H1 (cell line): ENCODE results near the gene BNC2. TPM values are rescaled to one million over a fixed set of nuclear protein-coding genes. Genes with fewer than 3 reads are reported as not detected.

Experiments used
- CTCF ChIA-PET: fragments of 300-600 bp; sonication (Branson Sonifier 250); formaldehyde crosslinking; loops from one replicate; lab custom pipeline; 2021; ENCODE audit not compliant: partially characterized antibody; lab: Charles Lee
- POLR2A ChIA-PET: fragments of 300-600 bp; sonication (Branson Sonifier 250); formaldehyde crosslinking; loops from one replicate; lab custom pipeline; 2021; ENCODE audit warnings: inconsistent platforms; ENCODE audit not compliant: partially characterized antibody; lab: Charles Lee
- DNase-seq, 2 experiments: peaks; one replicate each; pipeline versions ENCODE4 v3.0.0 to v3.0.0-alpha.2; 2010 to 2022; ENCODE audit warnings: low spot score in 2 of 2, low read depth in 1 of 2, mixed read lengths in 1 of 2
- FAIRE-seq: peaks from 2 replicates; lab custom pipeline; 2011; peaks lifted over from hg19 to GRCh38; lab: Jason Lieb, UNC
- H2AFZ ChIP-seq: 2 replicates; pipeline ENCODE4 v1.8.1; 2012; ENCODE audit warnings: low read length, inconsistent platforms
- H2AK5ac ChIP-seq: 2 replicates; pipeline ENCODE4 v1.6.1; 2013; ENCODE audit warnings: low read depth, low read length
- H2BK120ac ChIP-seq: replicated peaks from 2 replicates; pipeline ENCODE3; 2013; ENCODE audit warnings: low read depth, low read length, inconsistent platforms
- H2BK12ac ChIP-seq: 2 replicates; pipeline ENCODE4 v1.6.1; 2013; ENCODE audit warnings: low read depth, low read length
- H2BK15ac ChIP-seq: 2 replicates; pipeline ENCODE4 v1.6.1; 2013; ENCODE audit warnings: low read length
- H2BK20ac ChIP-seq: 2 replicates; pipeline ENCODE4 v1.6.1; 2013; ENCODE audit warnings: low read length
- H2BK5ac ChIP-seq: 2 replicates; pipeline ENCODE4 v1.6.1; 2013; ENCODE audit warnings: low read depth, low read length
- H3K14ac ChIP-seq: 2 replicates; pipeline ENCODE4 v1.6.1; 2013; ENCODE audit warnings: inconsistent platforms; ENCODE audit not compliant: insufficient read length
- H3K18ac ChIP-seq: 2 replicates; pipeline ENCODE4 v1.6.1; 2013; ENCODE audit warnings: low read length; ENCODE audit errors: extremely low read depth
- H3K23ac ChIP-seq: 2 replicates; pipeline ENCODE4 v1.6.1; 2013; ENCODE audit warnings: inconsistent platforms; ENCODE audit not compliant: insufficient read length
- H3K23me2 ChIP-seq: 2 replicates; pipeline ENCODE4 v1.6.1; 2013; ENCODE audit warnings: low read depth, low read length
- H3K27ac ChIP-seq: 2 replicates; pipeline ENCODE4 v1.6.1; 2011; ENCODE audit warnings: low read depth, low read length, inconsistent platforms
- H3K27me3 ChIP-seq, 4 experiments: replicated peaks in 1 of 4; 1 replicate in 1 of 4; 2 replicates in 3 of 4; pipeline versions ENCODE4 v1.6.1 to v1.8.1; 2011 to 2013; ENCODE audit warnings: low read length in 3 of 4, mild to moderate bottlenecking in 3 of 4, inconsistent platforms in 2 of 4, mixed read lengths in 2 of 4, moderate library complexity in 1 of 4; ENCODE audit not compliant: control insufficient read depth in 3 of 4, insufficient read depth in 3 of 4; ENCODE audit errors: extremely low read depth in 1 of 4
- H3K36me3 ChIP-seq, 4 experiments: 2 replicates each; pipeline versions ENCODE4 v1.6.1 to v1.8.1; 2011 to 2013; ENCODE audit warnings: mild to moderate bottlenecking in 4 of 4, low read length in 3 of 4, moderate library complexity in 2 of 4, control low read depth in 1 of 4, inconsistent platforms in 1 of 4; ENCODE audit not compliant: insufficient read depth in 4 of 4, control insufficient read depth in 2 of 4
- H3K4ac ChIP-seq: replicated peaks from 2 replicates; pipeline ENCODE3; 2013; ENCODE audit warnings: low read length, low read depth, mixed read lengths, inconsistent platforms; ENCODE audit not compliant: insufficient read length
- H3K4me1 ChIP-seq, 4 experiments: replicated peaks in 1 of 4; 1 replicate in 1 of 4; 2 replicates in 3 of 4; pipeline versions ENCODE4 v1.6.1 to v1.8.1; 2011 to 2013; ENCODE audit warnings: low read length in 3 of 4, inconsistent platforms in 2 of 4, mixed read lengths in 1 of 4; ENCODE audit not compliant: insufficient read depth in 4 of 4, control insufficient read depth in 3 of 4
- H3K4me2 ChIP-seq, 2 experiments: 2 replicates each; pipeline versions ENCODE4 v1.6.1 to v1.8.1; 2011 to 2013; ENCODE audit warnings: low read depth in 2 of 2, low read length in 2 of 2, control low read depth in 1 of 2, inconsistent platforms in 1 of 2, mild to moderate bottlenecking in 1 of 2; ENCODE audit not compliant: insufficient read depth in 1 of 2
- H3K4me3 ChIP-seq, 4 experiments: fragments of 200-600, 300-600 bp in 1 of 4; sonication (generic), shearing (Covaris generic), sonication (Bioruptor Twin) in 1 of 4; 2 replicates each; pipeline versions ENCODE4 v1.5.1 to v1.8.1; 2011 to 2016; ENCODE audit warnings: low read length in 4 of 4, low read depth in 3 of 4, control low read depth in 2 of 4, inconsistent platforms in 2 of 4, mild to moderate bottlenecking in 2 of 4, mixed read lengths in 1 of 4, moderate library complexity in 1 of 4; ENCODE audit not compliant: insufficient read depth in 2 of 4; ENCODE audit errors: extremely low read depth in 1 of 4
- H3K56ac ChIP-seq: replicated peaks from 2 replicates; pipeline ENCODE3; 2013; ENCODE audit warnings: low read depth, mild to moderate bottlenecking, mixed read lengths, low read length, inconsistent platforms; ENCODE audit not compliant: insufficient read length
- H3K79me1 ChIP-seq: 2 replicates; pipeline ENCODE4 v1.6.1; 2013; ENCODE audit warnings: low read depth, low read length, control low read depth
- H3K79me2 ChIP-seq, 2 experiments: 2 replicates each; pipeline versions ENCODE4 v1.6.1 to v1.8.1; 2012 to 2013; ENCODE audit warnings: low read length in 2 of 2, mild to moderate bottlenecking in 2 of 2, inconsistent platforms in 1 of 2; ENCODE audit not compliant: insufficient read depth in 2 of 2, control insufficient read depth in 1 of 2
- H3K9ac ChIP-seq, 4 experiments: replicated peaks in 1 of 4; 1 replicate in 1 of 4; 2 replicates in 3 of 4; pipeline versions ENCODE4 v1.6.1 to v1.8.1; 2011 to 2013; ENCODE audit warnings: low read depth in 3 of 4, low read length in 3 of 4, control low read depth in 2 of 4, mild to moderate bottlenecking in 2 of 4, moderate library complexity in 2 of 4, inconsistent platforms in 1 of 4; ENCODE audit errors: extremely low read depth in 1 of 4
- H3K9me3 ChIP-seq, 2 experiments: 2 replicates each; pipeline versions ENCODE4 v1.6.1 to v1.8.1; 2012 to 2013; ENCODE audit warnings: mild to moderate bottlenecking in 2 of 2, moderate library complexity in 2 of 2, control low read depth in 1 of 2, inconsistent platforms in 1 of 2, low read depth in 1 of 2, low read length in 1 of 2, mixed read lengths in 1 of 2; ENCODE audit not compliant: insufficient read depth in 2 of 2
- H4K20me1 ChIP-seq, 2 experiments: replicated peaks in 1 of 2; 2 replicates each; pipeline versions ENCODE3 to v1.8.1; 2011 to 2013; ENCODE audit warnings: inconsistent platforms in 2 of 2, low read length in 2 of 2, mild to moderate bottlenecking in 1 of 2; ENCODE audit not compliant: insufficient read depth in 2 of 2, control insufficient read depth in 1 of 2
- H4K5ac ChIP-seq: 2 replicates; pipeline ENCODE4 v1.6.1; 2013; ENCODE audit warnings: low read length, low read depth, mixed read lengths, inconsistent platforms; ENCODE audit not compliant: insufficient read length
- H4K8ac ChIP-seq: 2 replicates; pipeline ENCODE4 v1.8.0; 2013; ENCODE audit warnings: mild to moderate bottlenecking, moderate library complexity, low read length, inconsistent platforms; ENCODE audit not compliant: insufficient read depth; ENCODE audit errors: extremely low read depth
- H4K91ac ChIP-seq: replicated peaks from 2 replicates; pipeline ENCODE3; 2013; ENCODE audit warnings: low read length, mixed read lengths, inconsistent platforms; ENCODE audit not compliant: insufficient read length
- CREB1 ChIP-seq: IDR thresholded peaks from 2 replicates; pipeline ENCODE4 v1.6.1; 2012; ENCODE audit warnings: inconsistent platforms
- JUND ChIP-seq: IDR thresholded peaks from 2 replicates; pipeline ENCODE4 v1.6.1; 2011; ENCODE audit warnings: mild to moderate bottlenecking, improper control_type of control experiment, low read length
- MAFK ChIP-seq: IDR thresholded peaks from 2 replicates; pipeline ENCODE4 v1.6.1; 2012; ENCODE audit warnings: low read depth, mild to moderate bottlenecking, improper control_type of control experiment, low read length
- SAP30 ChIP-seq: fragments of 300-600 bp; sonication (generic); IDR thresholded peaks from 2 replicates; pipeline ENCODE4 v1.7.1; 2012; ENCODE audit warnings: low read length, moderate library complexity, mild to moderate bottlenecking, inconsistent platforms; ENCODE audit not compliant: insufficient read depth, insufficient replicate concordance
- TAF1 ChIP-seq: IDR thresholded peaks from 2 replicates; pipeline ENCODE4 v1.6.1; 2011; ENCODE audit warnings: mild to moderate bottlenecking, low read depth, low read length
- YY1 ChIP-seq: IDR thresholded peaks from 2 replicates; pipeline ENCODE4 v1.6.1; 2011; ENCODE audit warnings: low read depth, mild to moderate bottlenecking, low read length
- WGBS, 2 experiments: shearing (Covaris generic) in 1 of 2; methylation state at CpG; one replicate each; pipeline versions ENCODE4 v1.1.6 to v1.1.7; 2013 to 2015; ENCODE audit warnings: low lambda C conversion rate in 2 of 2, mixed read lengths in 2 of 2, inconsistent platforms in 1 of 2, low coverage in 1 of 2, missing lambda C conversion rate in 1 of 2; ENCODE audit not compliant: insufficient replicate concordance in 2 of 2, insufficient coverage in 1 of 2, insufficient read length in 1 of 2; ENCODE audit errors: extremely low coverage in 1 of 2, missing lambda C conversion rate in 1 of 2; 5-methylcytosine and 5-hydroxymethylcytosine counted together
- polyA plus RNA-seq, 7 experiments: library from polyadenylated mRNA; depleted of rRNA in 3 of 7; stranded (reverse) in 5 of 7; unstranded in 2 of 7; fragments of >200 nt in 5 of 7; fragments of 200-250 nt in 2 of 7; gene quantifications; 1 replicate in 5 of 7; 2 replicates in 1 of 7; 4 replicates in 1 of 7; pipeline versions ENCODE4 v1.2.1 to v1.2.3, GENCODE V29; 2011 to 2013; ENCODE audit warnings: missing spikeins in 2 of 7, mixed read lengths in 2 of 7
- total RNA-seq: library from RNA; stranded (reverse); fragmentation: NEBNext Ultra II Directional; extraction: Animal tissue kit (Norgen Biotek cat#: 25700); gene quantifications from 2 replicates; pipeline ENCODE4 v1.2.1, GENCODE V29; 2021
- TF ChIP-seq, protein P1 (sequence below): IDR thresholded peaks from 2 replicates; pipeline ENCODE4 v1.6.1; 2012; ENCODE audit warnings: low read length, inconsistent platforms
- TF ChIP-seq, protein P2 (sequence below): IDR thresholded peaks from 2 replicates; pipeline ENCODE4 v1.6.1; 2012; ENCODE audit warnings: inconsistent platforms
- TF ChIP-seq, protein P3 (sequence below): IDR thresholded peaks from 2 replicates; pipeline ENCODE4 v1.6.1; 2011; ENCODE audit warnings: low read length, improper control_type of control experiment

BNC2 gene
- total and polyA plus RNA-seq, 2 of the 8 experiments (the other 6 are each of a cell fraction or from before 2014, with no cell fraction given), result 16.0 to 26.8 TPM

DNA sequence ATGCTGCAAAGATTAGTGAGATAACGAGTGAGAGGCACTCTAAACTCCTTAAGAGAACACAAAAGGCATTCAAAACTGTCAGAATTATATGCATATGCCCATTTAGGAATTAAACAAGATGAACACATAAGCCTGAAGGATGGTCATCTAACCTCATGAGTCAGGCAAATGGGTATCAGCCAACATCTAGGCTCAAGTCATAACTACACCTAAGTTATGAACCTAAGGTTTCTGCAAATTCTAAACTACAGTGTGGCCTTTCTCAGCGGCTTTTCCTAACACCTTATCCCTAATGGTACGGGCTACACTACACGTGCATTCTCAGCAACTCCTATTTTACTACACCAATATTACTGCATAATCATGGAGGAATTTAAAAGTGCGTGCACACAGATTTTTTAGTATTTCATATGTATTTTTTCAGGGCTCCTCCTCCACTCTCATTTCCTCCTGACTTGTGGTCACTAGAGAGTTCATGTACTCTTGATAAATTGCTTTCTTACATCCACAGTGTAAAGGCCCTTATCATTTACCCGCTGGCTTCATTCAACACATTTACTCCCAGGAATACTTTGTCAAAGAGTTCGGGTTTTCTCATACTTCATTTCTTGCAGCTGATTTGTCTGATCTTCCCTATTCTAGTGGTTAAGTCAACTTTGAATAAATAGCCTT lies 316.5 kb downstream of the BNC2 start:
- ChIA-PET POLR2A (no interaction called here), CTCF (no interaction called here)

More for the DNA sequence above, 316.5 kb downstream of the BNC2 start:
- no peak overlapping the region; a peak in 1 of 7 replicates for H3K9ac ChIP-seq
- 93% methylated on average over 7 of the region's 7 CpGs; no CpG with 5 or more reads in 1 of the 2 experiments for WGBS, 2 experiments
- H3K79me1 ChIP-seq, result no peaks in the 10 kb centered on the region; the same call in 1 of the 2 replicates
- no peak overlapping the region for H3K4ac ChIP-seq
- H4K20me1 ChIP-seq, result no peaks in the 10 kb centered on the region
- no peak overlapping the region for H4K5ac ChIP-seq
- H3K79me2 ChIP-seq, result no peaks in the 10 kb centered on the region
- H3K9me3 ChIP-seq, result no peaks in the 10 kb centered on the region
- no peak overlapping the region for H4K8ac ChIP-seq
- H2AK5ac ChIP-seq, result no peak overlapping the region
- H3K23me2 ChIP-seq, result no peaks in the 10 kb centered on the region
- no peak overlapping the region for H3K4me2 ChIP-seq
- no peak overlapping the region for H2BK15ac ChIP-seq
- H3K27ac ChIP-seq, result no peak overlapping the region
- no peak overlapping the region for H3K4me3 ChIP-seq
- no peaks in the 10 kb centered on the region for H3K27me3 ChIP-seq
- H3K18ac ChIP-seq, result no peak overlapping the region
- H3K36me3 ChIP-seq, result peaks cover 0 to 15% (median 7%) of the 10 kb centered on the region in 4 experiments; a peak in 5 of 8 replicates
- no peak overlapping the region for H2BK5ac ChIP-seq
- H3K23ac ChIP-seq, result no peak overlapping the region
- H2BK120ac ChIP-seq, result no peak overlapping the region
- H2BK12ac ChIP-seq, result no peak overlapping the region
- H2AFZ ChIP-seq, result no peak overlapping the region
- no peak overlapping the region for H4K91ac ChIP-seq
- H3K14ac ChIP-seq, result no peak overlapping the region
- no peak overlapping the region for H3K56ac ChIP-seq
- H2BK20ac ChIP-seq, result no peak overlapping the region
- no peak for TF ChIP-seq SAP30
- TF ChIP-seq JUND, result no peak
- no peak for TF ChIP-seq CREB1
- TF ChIP-seq, protein P1, sequence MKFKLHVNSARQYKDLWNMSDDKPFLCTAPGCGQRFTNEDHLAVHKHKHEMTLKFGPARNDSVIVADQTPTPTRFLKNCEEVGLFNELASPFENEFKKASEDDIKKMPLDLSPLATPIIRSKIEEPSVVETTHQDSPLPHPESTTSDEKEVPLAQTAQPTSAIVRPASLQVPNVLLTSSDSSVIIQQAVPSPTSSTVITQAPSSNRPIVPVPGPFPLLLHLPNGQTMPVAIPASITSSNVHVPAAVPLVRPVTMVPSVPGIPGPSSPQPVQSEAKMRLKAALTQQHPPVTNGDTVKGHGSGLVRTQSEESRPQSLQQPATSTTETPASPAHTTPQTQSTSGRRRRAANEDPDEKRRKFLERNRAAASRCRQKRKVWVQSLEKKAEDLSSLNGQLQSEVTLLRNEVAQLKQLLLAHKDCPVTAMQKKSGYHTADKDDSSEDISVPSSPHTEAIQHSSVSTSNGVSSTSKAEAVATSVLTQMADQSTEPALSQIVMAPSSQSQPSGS, result no peak
- TF ChIP-seq, protein P2, sequence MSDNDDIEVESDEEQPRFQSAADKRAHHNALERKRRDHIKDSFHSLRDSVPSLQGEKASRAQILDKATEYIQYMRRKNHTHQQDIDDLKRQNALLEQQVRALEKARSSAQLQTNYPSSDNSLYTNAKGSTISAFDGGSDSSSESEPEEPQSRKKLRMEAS, result no peak
- no peak for TF ChIP-seq TAF1
- TF ChIP-seq MAFK, result no peak
- no peak for TF ChIP-seq YY1
- TF ChIP-seq, protein P3, sequence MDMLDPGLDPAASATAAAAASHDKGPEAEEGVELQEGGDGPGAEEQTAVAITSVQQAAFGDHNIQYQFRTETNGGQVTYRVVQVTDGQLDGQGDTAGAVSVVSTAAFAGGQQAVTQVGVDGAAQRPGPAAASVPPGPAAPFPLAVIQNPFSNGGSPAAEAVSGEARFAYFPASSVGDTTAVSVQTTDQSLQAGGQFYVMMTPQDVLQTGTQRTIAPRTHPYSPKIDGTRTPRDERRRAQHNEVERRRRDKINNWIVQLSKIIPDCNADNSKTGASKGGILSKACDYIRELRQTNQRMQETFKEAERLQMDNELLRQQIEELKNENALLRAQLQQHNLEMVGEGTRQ, result no peak
- FAIRE-seq (no peak), DNase-seq (no peak)
- peaks cover 0 to 4% (median 2%) of the 10 kb centered on the region in 4 experiments; a peak in 2 of 7 replicates for H3K4me1 ChIP-seq
